ENCODE measurements around the gene ZBTB16. TPM values are rescaled to one million over a fixed set of nuclear protein-coding genes. Genes with fewer than 3 reads are reported as not detected.

ZBTB16 gene
- total and polyA plus RNA-seq, 2 experiments from 2014 or later, result 8.7 to 10.5 TPM

DNA sequence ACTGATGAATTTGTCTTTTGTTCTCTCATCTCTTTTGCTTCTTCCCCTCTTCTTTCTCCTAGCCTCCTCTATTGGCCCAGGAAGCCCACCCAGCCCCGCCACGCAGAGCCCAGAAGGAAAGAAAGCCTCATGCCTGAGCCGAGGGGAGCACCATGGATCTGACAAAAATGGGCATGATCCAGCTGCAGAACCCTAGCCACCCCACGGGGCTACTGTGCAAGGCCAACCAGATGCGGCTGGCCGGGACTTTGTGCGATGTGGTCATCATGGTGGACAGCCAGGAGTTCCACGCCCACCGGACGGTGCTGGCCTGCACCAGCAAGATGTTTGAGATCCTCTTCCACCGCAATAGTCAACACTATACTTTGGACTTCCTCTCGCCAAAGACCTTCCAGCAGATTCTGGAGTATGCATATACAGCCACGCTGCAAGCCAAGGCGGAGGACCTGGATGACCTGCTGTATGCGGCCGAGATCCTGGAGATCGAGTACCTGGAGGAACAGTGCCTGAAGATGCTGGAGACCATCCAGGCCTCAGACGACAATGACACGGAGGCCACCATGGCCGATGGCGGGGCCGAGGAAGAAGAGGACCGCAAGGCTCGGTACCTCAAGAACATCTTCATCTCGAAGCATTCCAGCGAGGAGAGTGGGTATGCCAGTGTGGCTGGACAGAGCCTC, 3.8 kb downstream of the ZBTB16 start:
- Histone ChIP-seq H3K4me3 (no peak overlapping the region), H3K9me3 (ENCODE audit: low read depth) (no peaks in the 10 kb centered on the region), H3K27ac (no peak overlapping the region), H3K27me3 (peaks cover 82% of the 10 kb centered on the region), H3K36me3 (no peaks in the 10 kb centered on the region), H3K4me1 (ENCODE audit: low read depth) (peaks cover 7% of the 10 kb centered on the region)
- TF ChIP-seq, protein P1, sequence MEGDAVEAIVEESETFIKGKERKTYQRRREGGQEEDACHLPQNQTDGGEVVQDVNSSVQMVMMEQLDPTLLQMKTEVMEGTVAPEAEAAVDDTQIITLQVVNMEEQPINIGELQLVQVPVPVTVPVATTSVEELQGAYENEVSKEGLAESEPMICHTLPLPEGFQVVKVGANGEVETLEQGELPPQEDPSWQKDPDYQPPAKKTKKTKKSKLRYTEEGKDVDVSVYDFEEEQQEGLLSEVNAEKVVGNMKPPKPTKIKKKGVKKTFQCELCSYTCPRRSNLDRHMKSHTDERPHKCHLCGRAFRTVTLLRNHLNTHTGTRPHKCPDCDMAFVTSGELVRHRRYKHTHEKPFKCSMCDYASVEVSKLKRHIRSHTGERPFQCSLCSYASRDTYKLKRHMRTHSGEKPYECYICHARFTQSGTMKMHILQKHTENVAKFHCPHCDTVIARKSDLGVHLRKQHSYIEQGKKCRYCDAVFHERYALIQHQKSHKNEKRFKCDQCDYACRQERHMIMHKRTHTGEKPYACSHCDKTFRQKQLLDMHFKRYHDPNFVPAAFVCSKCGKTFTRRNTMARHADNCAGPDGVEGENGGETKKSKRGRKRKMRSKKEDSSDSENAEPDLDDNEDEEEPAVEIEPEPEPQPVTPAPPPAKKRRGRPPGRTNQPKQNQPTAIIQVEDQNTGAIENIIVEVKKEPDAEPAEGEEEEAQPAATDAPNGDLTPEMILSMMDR (IDR thresholded peaks at IDR 0.05; ENCODE audit: low read depth, low read length), result no peak
- DNase-seq (ENCODE audit: low read depth in 1 of 2, low spot score in 1 of 2), result no peak

GRCh38 chr11:114063829-114064201, 4.3 kb downstream of the ZBTB16 start:
- no peak overlapping the region for H3K4me3 ChIP-seq
- no peak for DNase-seq (ENCODE audit: low read depth in 1 of 2, low spot score in 1 of 2)
- TF ChIP-seq, protein P1 (IDR thresholded peaks at IDR 0.05; ENCODE audit: low read depth, low read length), result no peak
- H3K9me3 ChIP-seq (ENCODE audit: low read depth), result no peaks in the 10 kb centered on the region
- no peaks in the 10 kb centered on the region for H3K36me3 ChIP-seq
- H3K27ac ChIP-seq, result no peak overlapping the region
- H3K27me3 ChIP-seq, result peaks cover 82% of the 10 kb centered on the region
- peaks cover 6% of the 10 kb centered on the region for H3K4me1 ChIP-seq (ENCODE audit: low read depth)

DNA sequence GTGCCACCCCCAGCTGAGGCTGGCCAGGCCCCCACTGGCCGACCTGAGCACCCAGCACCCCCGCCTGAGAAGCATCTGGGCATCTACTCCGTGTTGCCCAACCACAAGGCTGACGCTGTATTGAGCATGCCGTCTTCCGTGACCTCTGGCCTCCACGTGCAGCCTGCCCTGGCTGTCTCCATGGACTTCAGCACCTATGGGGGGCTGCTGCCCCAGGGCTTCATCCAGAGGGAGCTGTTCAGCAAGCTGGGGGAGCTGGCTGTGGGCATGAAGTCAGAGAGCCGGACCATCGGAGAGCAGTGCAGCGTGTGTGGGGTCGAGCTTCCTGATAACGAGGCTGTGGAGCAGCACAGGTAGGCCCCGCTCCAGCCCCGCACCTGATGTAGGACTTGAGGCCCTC, 4.7 kb downstream of the ZBTB16 start:
- peaks cover 79% of the 10 kb centered on the region for H3K27me3 ChIP-seq
- DNase-seq (ENCODE audit: low read depth in 1 of 2, low spot score in 1 of 2), result no peak
- H3K9me3 ChIP-seq (ENCODE audit: low read depth), result no peaks in the 10 kb centered on the region
- H3K36me3 ChIP-seq, result no peaks in the 10 kb centered on the region
- TF ChIP-seq, protein P1 (IDR thresholded peaks at IDR 0.05; ENCODE audit: low read depth, low read length), result no peak
- no peak overlapping the region for H3K4me3 ChIP-seq
- H3K4me1 ChIP-seq (ENCODE audit: low read depth), result peaks cover 3% of the 10 kb centered on the region
- no peak overlapping the region for H3K27ac ChIP-seq

GRCh38 chr11:114065094-114065493, 5.6 kb downstream of the ZBTB16 start:
- Histone ChIP-seq H3K4me1 (ENCODE audit: low read depth) (peaks cover 3% of the 10 kb centered on the region), H3K27ac (no peak overlapping the region), H3K36me3 (no peaks in the 10 kb centered on the region), H3K4me3 (no peak overlapping the region), H3K9me3 (ENCODE audit: low read depth) (no peaks in the 10 kb centered on the region), H3K27me3 (peaks cover 75% of the 10 kb centered on the region)
- no peak for DNase-seq (ENCODE audit: low read depth in 1 of 2, low spot score in 1 of 2)
- TF ChIP-seq, protein P1 (IDR thresholded peaks at IDR 0.05; ENCODE audit: low read depth, low read length), result no peak

DNA sequence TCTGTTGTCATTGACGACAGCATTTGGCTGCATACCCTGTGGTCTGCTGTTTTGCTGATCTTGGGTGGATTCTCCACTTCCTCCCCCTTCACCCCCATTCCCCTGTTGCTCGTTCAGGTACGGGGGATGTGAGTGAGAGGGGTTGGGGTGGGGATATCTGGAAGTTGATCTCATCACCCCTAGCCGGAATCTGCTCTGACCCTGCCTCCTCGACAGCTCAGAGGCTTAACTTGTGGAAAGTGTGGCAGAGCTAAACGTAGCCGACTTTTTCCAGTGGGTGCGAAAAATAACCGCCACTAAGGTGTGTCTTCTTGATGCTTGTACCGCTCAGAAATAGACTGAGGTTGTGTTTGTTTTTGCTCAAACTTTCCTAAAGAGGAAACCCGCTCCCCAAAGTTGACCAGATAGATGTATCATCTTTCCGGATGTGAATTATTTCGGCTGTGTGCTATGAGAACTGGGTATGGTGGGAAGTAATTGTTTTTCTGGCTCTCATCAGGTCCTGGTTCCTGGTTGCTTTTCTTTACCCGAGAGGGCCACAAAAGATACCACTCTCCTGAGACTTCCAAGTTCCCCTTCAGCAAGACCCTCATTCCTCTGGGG, 6.6 kb downstream of the ZBTB16 start:
- TF ChIP-seq, protein P1 (IDR thresholded peaks at IDR 0.05; ENCODE audit: low read depth, low read length), result no peak
- peaks cover 70% of the 10 kb centered on the region for H3K27me3 ChIP-seq

More for the DNA sequence above, 6.6 kb downstream of the ZBTB16 start:
- no peaks in the 10 kb centered on the region for H3K9me3 ChIP-seq (ENCODE audit: low read depth)
- no peaks in the 10 kb centered on the region for H3K36me3 ChIP-seq
- DNase-seq (ENCODE audit: low read depth in 1 of 2, low spot score in 1 of 2), result no peak
- H3K4me1 ChIP-seq (ENCODE audit: low read depth), result peaks cover 3% of the 10 kb centered on the region
- H3K4me3 ChIP-seq, result no peak overlapping the region
- no peak overlapping the region for H3K27ac ChIP-seq

Data from cardiac muscle cell (in vitro differentiated cells and primary cell).